ENCODE results near the gene FAM241B. TPM values are rescaled to one million over a fixed set of nuclear protein-coding genes. Genes with fewer than 3 reads are reported as not detected.

FAM241B gene
- total RNA-seq, 1 donor from 2014 or later: 1.0 TPM

- DNase-seq: no peak
Measured at GRCh38 chr10:69666756-69667155, 36.7 kb downstream of the FAM241B start.

- no peak for DNase-seq
Measured at GRCh38 chr10:69668721-69669120, 38.7 kb downstream of the FAM241B start.

- DNase-seq: no peak
Measured at GRCh38 chr10:69669409-69669808, 39.4 kb downstream of the FAM241B start.

- no peak for DNase-seq
Measured at GRCh38 chr10:69673521-69673920, 43.5 kb downstream of the FAM241B start.

GRCh38 chr10:69674786-69675185, 44.7 kb downstream of the FAM241B start:
- DNase-seq: no peak

GRCh38 chr10:69676301-69676700, 46.3 kb downstream of the FAM241B start:
- no peak for DNase-seq

GRCh38 chr10:69677985-69678654, 48.1 kb downstream of the FAM241B start:
- DNase-seq: peak; percentile 38

- DNase-seq: no peak
Measured at GRCh38 chr10:69679736-69680135, 49.7 kb downstream of the FAM241B start.

GRCh38 chr10:69680610-69681009, 50.6 kb downstream of the FAM241B start:
- DNase-seq: no peak

- DNase-seq: no peak
Measured at GRCh38 chr10:69681436-69681835, 51.4 kb downstream of the FAM241B start.

- DNase-seq: no peak
Measured at GRCh38 chr10:69682955-69683474, 53.0 kb downstream of the FAM241B start.

Other genes starting within 250 kb of the FAM241B start
- not detected for gene TACR2, start 213.3 kb upstream of the FAM241B start, total RNA-seq
- 64.6 TPM for gene TSPAN15, start 178.8 kb upstream of the FAM241B start, total RNA-seq
- gene NEUROG3, start 56.8 kb upstream of the FAM241B start, total RNA-seq: not detected
- gene COL13A1, start 171.7 kb downstream of the FAM241B start, total RNA-seq: 4.6 TPM

Data from tongue (tissue), 2 donors.